Activated CD4-positive, alpha-beta T cell treated with anti-CD3 and anti-CD28 coated beads for 36 hours (primary cell): ENCODE data around the gene NTN4. TPM values are rescaled to one million over a fixed set of nuclear protein-coding genes. Genes with fewer than 3 reads are reported as not detected.
"Not testable (repeated sequence)": the region's sequence is repeated elsewhere in the genome, so short reads cannot be mapped to it uniquely, and the experiment has no call there.

Experiments used
- ATAC-seq: fragments of 200-7000 bp; cut with Tn5 transposase; one replicate; pipeline ENCODE4 v1.10.0; 2021; ENCODE audit warnings: mild to moderate bottlenecking, moderate library complexity
- CTCF ChIA-PET: fragments of 350-600 bp; sonication (Branson Sonifier 250); formaldehyde crosslinking; loops from one replicate; lab custom pipeline; 2021; ENCODE audit warnings: antibody characterized with exemption; lab: Charles Lee
- POLR2A ChIA-PET: fragments of 350-600 bp; sonication (Branson Sonifier 250); formaldehyde crosslinking; loops from one replicate; lab custom pipeline; 2021; ENCODE audit warnings: antibody characterized with exemption, inconsistent platforms; lab: Charles Lee
- DNase-seq: peaks from one replicate; pipeline ENCODE4 v3.0.0-alpha.2; 2020
- H3K27ac Mint-ChIP-seq: one replicate; pipeline ENCODE4 v1.8.0; 2021; ENCODE audit warnings: mixed read lengths
- H3K27me3 Mint-ChIP-seq: one replicate; pipeline ENCODE4 v1.8.0; 2021; ENCODE audit warnings: mixed read lengths
- H3K36me3 Mint-ChIP-seq: one replicate; pipeline ENCODE4 v1.8.0; 2021; ENCODE audit warnings: low read depth, mixed read lengths
- H3K4me1 Mint-ChIP-seq: one replicate; pipeline ENCODE4 v1.8.0; 2021; ENCODE audit warnings: mixed read lengths
- H3K4me3 Mint-ChIP-seq: one replicate; pipeline ENCODE4 v1.8.0; 2021; ENCODE audit warnings: mild to moderate bottlenecking, moderate library complexity, mixed read lengths
- H3K9me3 Mint-ChIP-seq: one replicate; pipeline ENCODE4 v1.8.0; 2021; ENCODE audit warnings: low read depth, mixed read lengths
- intact Hi-C, 2 experiments: fragments of 100-400 bp; cut with DNase I in 1 of 2; cut with micrococcal nuclease in 1 of 2; formaldehyde crosslinking; loops; one replicate each; pipeline versions ENCODE4 v1.14.2 to v1.15.1; 2022 to 2024; cut with DNase I, micrococcal nuclease
- total RNA-seq, 2 experiments: library from RNA; stranded (reverse); gene quantifications; one replicate each; pipeline ENCODE4 v1.2.3, GENCODE V29; 2021

NTN4 gene
- total RNA-seq, 2 experiments from 2014 or later, result not detected

GRCh38 chr12:95766356-95767019, 24.1 kb downstream of the NTN4 start:
- peaks cover 22% of the 10 kb centered on the region for H3K27me3 Mint-ChIP-seq
- ChIA-PET CTCF (interaction anchor here (1.1 kb wide), 1 partner anchor 15 kb away, joined by 3 read pairs; no protein-coding TSS in a partner anchor), POLR2A (no interaction called here)
- peaks cover 3% of the 10 kb centered on the region for H3K4me1 Mint-ChIP-seq
- no peaks in the 10 kb centered on the region for H3K9me3 Mint-ChIP-seq
- H3K36me3 Mint-ChIP-seq, result no peaks in the 10 kb centered on the region
- no peak for ATAC-seq
- no peak overlapping the region for H3K27ac Mint-ChIP-seq
- intact Hi-C loops, result no loop called here
- no peak for DNase-seq
- H3K4me3 Mint-ChIP-seq, result no peak overlapping the region

DNA sequence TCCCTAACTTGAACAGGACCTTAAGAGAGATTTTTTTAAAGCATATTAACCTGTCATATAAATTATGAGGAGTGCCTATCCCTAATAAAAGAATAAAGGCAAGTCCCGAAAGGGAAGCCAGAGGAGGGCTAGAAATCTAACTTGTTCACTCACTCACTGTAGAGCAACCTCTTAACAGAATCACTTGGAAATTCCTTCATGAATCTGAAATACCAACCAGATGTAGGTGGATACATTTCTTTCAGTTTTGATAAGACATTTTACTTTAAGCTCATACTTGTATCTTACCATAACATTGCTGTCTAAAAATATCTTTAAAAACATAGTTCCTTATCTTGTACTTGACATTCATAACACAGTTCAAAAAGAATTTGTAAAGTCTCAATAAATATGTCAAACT, 25.7 kb downstream of the NTN4 start:
- ChIA-PET POLR2A (no interaction called here), CTCF (no interaction called here)
- H3K36me3 Mint-ChIP-seq, result no peaks in the 10 kb centered on the region
- no peak overlapping the region for H3K27ac Mint-ChIP-seq
- peaks cover 3% of the 10 kb centered on the region for H3K4me1 Mint-ChIP-seq
- H3K4me3 Mint-ChIP-seq, result no peak overlapping the region
- H3K9me3 Mint-ChIP-seq, result no peaks in the 10 kb centered on the region
- ATAC-seq (no peak), DNase-seq (no peak)
- peaks cover 27% of the 10 kb centered on the region for H3K27me3 Mint-ChIP-seq
- intact Hi-C loops, result no loop called here

GRCh38 chr12:95763809-95764253, 26.7 kb downstream of the NTN4 start:
- Mint-ChIP-seq H3K27me3 (peaks cover 29% of the 10 kb centered on the region), H3K9me3 (no peaks in the 10 kb centered on the region), H3K27ac (no peak overlapping the region), H3K4me3 (no peak overlapping the region), H3K4me1 (peaks cover 3% of the 10 kb centered on the region), H3K36me3 (no peaks in the 10 kb centered on the region)
- peak; percentile 39 for ATAC-seq
- intact Hi-C loops, result no loop called here
- ChIA-PET POLR2A (no interaction called here), CTCF (no interaction called here)
- DNase-seq, result no peak

DNA sequence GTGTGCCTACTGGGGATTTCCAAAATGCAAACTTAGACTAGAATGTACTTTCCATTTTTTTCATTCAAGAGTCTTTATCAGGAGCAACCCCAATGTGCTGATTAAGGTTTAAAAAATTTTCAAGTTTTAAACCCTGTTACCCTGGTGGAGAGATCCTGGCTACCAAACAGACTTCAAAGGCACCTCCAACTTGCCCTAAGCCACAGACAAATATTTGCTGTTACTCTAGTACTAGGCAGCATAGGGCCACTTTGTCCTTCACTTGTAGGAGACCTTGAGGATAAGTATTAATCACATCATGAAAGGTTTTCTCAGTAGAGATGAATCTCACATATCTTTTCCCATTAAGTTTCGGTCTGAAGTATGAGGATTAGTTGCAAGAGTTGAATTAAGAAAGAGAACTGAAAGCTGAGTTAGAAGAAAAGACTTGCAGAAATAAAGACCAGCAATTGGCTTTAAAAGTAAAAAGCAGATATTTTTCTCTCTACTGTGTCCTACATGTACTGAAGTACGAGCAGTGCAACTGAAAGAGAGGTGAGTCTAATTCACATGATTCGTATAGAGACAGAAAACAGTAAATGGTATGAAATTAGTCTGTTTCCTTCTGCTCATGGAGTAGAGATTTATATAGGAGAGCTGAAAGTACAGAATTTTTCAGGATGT, 28.3 kb downstream of the NTN4 start:
- ChIA-PET POLR2A (no interaction called here), CTCF (no interaction called here)
- intact Hi-C loops, result no loop called here
- no peaks in the 10 kb centered on the region for H3K9me3 Mint-ChIP-seq
- H3K27ac Mint-ChIP-seq, result no peak overlapping the region
- no peak for DNase-seq
- no peaks in the 10 kb centered on the region for H3K36me3 Mint-ChIP-seq
- no peak overlapping the region for H3K4me3 Mint-ChIP-seq
- peaks cover 26% of the 10 kb centered on the region for H3K27me3 Mint-ChIP-seq
- peak; percentile 53 for ATAC-seq
- H3K4me1 Mint-ChIP-seq, result peaks cover 3% of the 10 kb centered on the region

DNA sequence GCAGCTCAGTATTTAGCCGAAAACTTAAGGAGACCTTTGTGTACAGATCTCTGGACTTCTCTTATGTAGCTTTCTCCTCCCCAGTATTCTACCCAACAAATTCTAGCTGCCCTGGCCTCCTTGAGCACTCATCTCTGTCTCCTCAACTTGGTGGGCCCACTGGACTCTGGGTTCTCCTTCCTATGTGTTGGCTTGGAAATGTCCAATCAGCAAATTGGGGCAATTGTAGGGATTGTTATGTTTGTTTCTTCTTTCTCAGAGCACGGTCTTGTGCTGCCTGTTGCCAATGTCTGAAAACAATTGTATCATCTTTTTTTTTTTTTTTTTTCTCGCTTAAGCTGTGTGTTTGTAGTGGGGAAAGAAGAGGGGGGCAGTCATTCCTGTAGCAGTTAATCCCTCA, 30.2 kb downstream of the NTN4 start:
- Mint-ChIP-seq H3K4me1 (peaks cover 3% of the 10 kb centered on the region), H3K27ac (no peak overlapping the region), H3K9me3 (no peaks in the 10 kb centered on the region), H3K27me3 (peaks cover 19% of the 10 kb centered on the region), H3K4me3 (no peak overlapping the region), H3K36me3 (no peaks in the 10 kb centered on the region)
- no peak for ATAC-seq
- no peak for DNase-seq
- CTCF ChIA-PET, result interaction anchor here (0.6 kb wide), 1 partner anchor 82 kb away, joined by 3 read pairs; no protein-coding TSS in a partner anchor
- POLR2A ChIA-PET, result interaction anchor here (0.7 kb wide), 1 partner anchor 821 kb away, joined by 3 read pairs; no protein-coding TSS in a partner anchor
- intact Hi-C loops, result no loop called here

DNA sequence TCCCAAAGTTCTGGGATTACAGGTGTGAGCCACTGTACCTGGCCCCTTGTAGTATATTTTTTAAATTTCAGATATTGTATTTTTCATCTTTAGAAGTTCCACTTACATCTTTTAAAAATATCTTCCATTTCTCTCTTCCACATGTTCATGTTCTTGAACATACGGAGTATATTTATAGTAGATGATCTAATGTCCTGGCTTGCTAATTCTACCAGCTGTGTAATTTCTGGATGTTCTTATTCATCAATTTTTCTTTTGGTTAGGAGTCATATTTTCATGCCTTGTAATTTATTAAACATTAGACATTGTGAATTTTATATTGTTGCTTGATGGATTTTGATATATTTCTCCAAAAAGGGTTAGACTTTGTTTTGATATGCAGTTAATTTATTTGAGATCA, 30.8 kb downstream of the NTN4 start:
- CTCF ChIA-PET, result no interaction called here
- H3K36me3 Mint-ChIP-seq, result no peaks in the 10 kb centered on the region

GRCh38 chr12:95759039-95759438, 31.5 kb downstream of the NTN4 start:
- POLR2A ChIA-PET, result no interaction called here
- ATAC-seq (no peak), DNase-seq (no peak)
- Mint-ChIP-seq H3K36me3 (no peaks in the 10 kb centered on the region), H3K9me3 (no peaks in the 10 kb centered on the region), H3K27ac (no peak overlapping the region), H3K4me3 (no peak overlapping the region), H3K4me1 (peaks cover 3% of the 10 kb centered on the region), H3K27me3 (peaks cover 14% of the 10 kb centered on the region)
- intact Hi-C loops, result no loop called here
- CTCF ChIA-PET, result no interaction called here

More for the DNA sequence above, 30.8 kb downstream of the NTN4 start:
- Mint-ChIP-seq H3K9me3 (no peaks in the 10 kb centered on the region), H3K4me1 (peaks cover 3% of the 10 kb centered on the region), H3K27me3 (peaks cover 16% of the 10 kb centered on the region), H3K27ac (no peak overlapping the region), H3K4me3 (no peak overlapping the region)
- DNase-seq (no peak), ATAC-seq (no peak)
- POLR2A ChIA-PET, result interaction anchor here (0.7 kb wide), 1 partner anchor 820 kb away, joined by 3 read pairs; no protein-coding TSS in a partner anchor
- intact Hi-C loops, result no loop called here

DNA sequence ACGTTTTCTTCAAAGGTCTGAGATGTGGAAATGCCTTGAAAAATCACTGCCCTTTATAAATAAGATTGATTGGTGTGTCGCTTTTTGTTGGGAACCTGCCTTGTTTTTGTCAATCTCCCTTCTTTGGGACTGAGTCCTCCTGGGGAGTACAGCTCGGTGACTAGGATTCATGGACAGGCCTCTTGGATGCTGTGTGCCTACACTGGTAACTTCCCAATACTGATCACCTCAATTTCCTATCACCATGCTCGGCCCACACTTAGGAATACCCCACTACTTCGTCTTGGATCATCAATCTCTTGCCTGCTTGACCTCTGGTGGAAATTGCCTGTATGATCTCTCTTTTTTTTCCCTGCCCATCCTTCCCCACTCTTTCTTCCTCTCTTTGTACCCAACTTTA, 34.2 kb downstream of the NTN4 start:
- Mint-ChIP-seq H3K4me1 (no peaks in the 10 kb centered on the region), H3K9me3 (no peaks in the 10 kb centered on the region), H3K27ac (no peak overlapping the region), H3K4me3 (no peak overlapping the region), H3K27me3 (peaks cover 10% of the 10 kb centered on the region), H3K36me3 (no peaks in the 10 kb centered on the region)
- CTCF ChIA-PET, result no interaction called here
- POLR2A ChIA-PET, result no interaction called here
- intact Hi-C loops, result no loop called here
- no peak for DNase-seq
- no peak for ATAC-seq

DNA sequence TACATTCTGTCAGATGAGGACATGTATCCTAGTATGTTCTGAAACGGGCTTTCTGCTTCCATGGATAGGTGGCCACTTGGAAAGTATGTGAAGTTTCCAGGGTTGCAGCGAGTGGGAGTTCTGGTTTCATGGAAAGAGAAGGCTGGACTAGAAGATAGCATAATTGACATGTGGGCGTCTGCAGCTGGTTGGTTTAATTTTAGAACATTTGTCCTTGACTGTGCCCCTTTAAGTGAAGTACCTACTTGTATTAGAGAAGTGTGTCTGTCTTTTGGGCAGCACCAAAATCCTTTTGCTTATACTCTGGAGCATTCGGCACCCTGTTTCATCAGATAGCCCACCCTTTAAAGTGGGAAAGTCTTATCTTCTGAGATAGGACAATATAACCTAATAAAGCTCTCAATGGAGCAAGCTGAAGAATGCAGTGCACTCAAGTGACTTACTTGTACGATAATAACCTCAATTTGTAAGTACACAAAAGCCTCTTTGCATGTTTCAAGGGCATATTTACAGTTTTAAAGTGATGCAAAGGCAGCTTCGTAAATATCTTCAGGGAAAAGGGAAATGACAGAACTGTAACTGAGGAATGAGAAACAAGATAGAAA, 35.2 kb downstream of the NTN4 start:
- DNase-seq (no peak), ATAC-seq (no peak)
- intact Hi-C loops, result no loop called here
- Mint-ChIP-seq H3K9me3 (no peaks in the 10 kb centered on the region), H3K36me3 (no peaks in the 10 kb centered on the region), H3K4me1 (no peaks in the 10 kb centered on the region), H3K27me3 (peaks cover 7% of the 10 kb centered on the region), H3K27ac (no peak overlapping the region), H3K4me3 (no peak overlapping the region)
- POLR2A ChIA-PET, result no interaction called here
- CTCF ChIA-PET, result no interaction called here

DNA sequence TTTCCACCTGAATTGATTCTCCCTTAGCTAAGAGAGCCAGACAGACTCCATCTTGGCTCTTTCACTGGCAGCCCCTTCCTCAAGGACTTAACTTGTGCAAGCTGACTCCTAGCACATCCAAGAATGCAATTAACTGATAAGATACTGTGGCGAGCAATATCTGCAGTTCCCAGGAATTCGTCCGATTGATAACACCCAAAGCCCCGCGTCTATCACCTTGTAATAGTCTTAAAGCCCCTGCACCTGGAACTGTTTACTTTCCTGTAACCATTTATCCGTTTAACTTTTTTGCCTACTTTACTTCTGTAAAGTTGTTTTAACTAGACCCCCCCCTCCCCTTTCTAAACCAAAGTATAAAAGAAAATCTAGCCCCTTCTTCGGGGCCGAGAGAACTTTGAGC, 44.5 kb downstream of the NTN4 start:
- H3K4me3 Mint-ChIP-seq, H3K27ac Mint-ChIP-seq, ATAC-seq, H3K36me3 Mint-ChIP-seq, DNase-seq, intact Hi-C loops, H3K9me3 Mint-ChIP-seq, POLR2A ChIA-PET, H3K4me1 Mint-ChIP-seq: not testable (repeated sequence)
- peaks cover 10% of the 10 kb centered on the region for H3K27me3 Mint-ChIP-seq
- CTCF ChIA-PET, result interaction anchor here (0.7 kb wide), 1 partner anchor 254 kb away, joined by 3 read pairs; no protein-coding TSS in a partner anchor

GRCh38 chr12:95742586-95742985, 48.0 kb downstream of the NTN4 start:
- peaks cover 11% of the 10 kb centered on the region for H3K27me3 Mint-ChIP-seq
- H3K4me1 Mint-ChIP-seq, result no peaks in the 10 kb centered on the region
- CTCF ChIA-PET, result no interaction called here
- POLR2A ChIA-PET, result no interaction called here
- intact Hi-C loops, result no loop called here
- H3K9me3 Mint-ChIP-seq, result peaks cover 8% of the 10 kb centered on the region
- no peak overlapping the region for H3K27ac Mint-ChIP-seq
- ATAC-seq (no peak), DNase-seq (no peak)
- no peak overlapping the region for H3K4me3 Mint-ChIP-seq
- no peaks in the 10 kb centered on the region for H3K36me3 Mint-ChIP-seq

DNA sequence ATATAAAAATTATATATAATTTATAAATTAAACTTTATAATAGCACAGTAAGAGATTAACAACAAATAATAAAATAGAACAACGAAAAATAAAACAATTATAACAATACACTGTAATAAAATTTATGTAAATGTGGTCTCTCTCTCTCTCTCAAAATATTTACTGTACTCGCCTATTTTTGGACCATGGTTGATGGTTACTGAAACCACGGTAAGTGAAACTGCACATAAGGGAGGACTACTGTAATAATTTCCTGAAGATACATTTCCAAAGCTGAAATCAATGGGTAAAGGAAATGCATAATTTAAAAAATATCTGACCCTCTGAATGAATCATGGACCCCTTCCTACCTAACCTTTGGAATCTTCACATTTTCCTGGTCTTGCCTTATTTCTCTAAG, 48.9 kb downstream of the NTN4 start:
- no peak overlapping the region for H3K4me3 Mint-ChIP-seq
- peaks cover 11% of the 10 kb centered on the region for H3K27me3 Mint-ChIP-seq
- ATAC-seq (no peak), DNase-seq (no peak)
- no peaks in the 10 kb centered on the region for H3K36me3 Mint-ChIP-seq
- peaks cover 8% of the 10 kb centered on the region for H3K9me3 Mint-ChIP-seq
- CTCF ChIA-PET, result no interaction called here
- POLR2A ChIA-PET, result no interaction called here
- H3K27ac Mint-ChIP-seq, result no peak overlapping the region
- H3K4me1 Mint-ChIP-seq, result no peaks in the 10 kb centered on the region
- intact Hi-C loops, result no loop called here
